Measurements from ENCODE around the gene ATP5PO. TPM values are rescaled to one million over a fixed set of nuclear protein-coding genes. Genes with fewer than 3 reads are reported as not detected.
A peak's percentile ranks its signal among the peaks of the same experiment; 100 is the strongest.
"Not testable (repeated sequence)": the region's sequence is repeated elsewhere in the genome, so short reads cannot be mapped to it uniquely, and the experiment has no call there.

Gene ATP5PO
- total and polyA plus RNA-seq, 2 donors (not counting 1 experiment from before 2014, with no cell fraction given), result 123 to 139 TPM

DNA sequence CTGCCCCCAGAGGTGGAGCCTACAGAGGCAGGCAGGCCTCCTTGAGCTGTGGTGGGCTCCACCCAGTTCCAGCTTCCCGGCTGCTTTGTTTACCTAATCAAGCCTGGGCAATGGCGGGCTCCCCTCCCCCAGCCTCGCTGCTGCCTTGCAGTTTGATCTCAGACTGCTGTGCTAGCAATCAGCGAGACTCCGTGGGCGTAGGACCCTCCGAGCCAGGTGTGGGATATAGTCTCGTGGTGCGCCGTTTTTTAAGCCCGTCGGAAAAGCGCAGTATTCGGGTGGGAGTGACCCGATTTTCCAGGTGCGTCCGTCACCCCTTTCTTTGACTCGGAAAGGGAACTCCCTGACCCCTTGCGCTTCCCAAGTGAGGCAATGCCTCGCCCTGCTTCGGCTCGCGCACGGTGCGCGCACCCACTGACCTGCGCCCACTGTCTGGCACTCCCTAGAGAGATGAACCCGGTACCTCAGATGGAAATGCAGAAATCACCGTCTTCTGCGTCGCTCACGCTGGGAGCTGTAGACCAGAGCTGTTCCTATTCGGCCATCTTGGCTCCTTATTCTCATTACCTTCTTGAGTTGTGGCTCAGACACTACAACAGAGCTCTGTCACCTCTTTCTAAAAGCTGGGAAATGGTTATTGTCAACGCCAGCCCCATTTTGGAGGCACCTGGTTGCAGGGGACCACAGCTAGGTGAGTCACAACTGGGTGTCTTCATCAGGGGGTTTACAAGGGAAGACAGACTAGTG lies 15.6 kb upstream of the ATP5PO start:
- peaks cover 11% of the 10 kb centered on the region for H3K4me1 Mint-ChIP-seq
- POLR2A ChIA-PET; H3K79me2 ChIP-seq (ENCODE audit: control insufficient read depth, insufficient read depth, low read length); ATAC-seq (ENCODE audit: low read depth); H3K9me3 ChIP-seq (ENCODE audit: control extremely low read depth in 1 of 3, control insufficient read depth in 2 of 3, insufficient read depth in 1 of 3, low read length in 2 of 3); H3K27me3 Mint-ChIP-seq; H3K9me3 Mint-ChIP-seq (ENCODE audit: insufficient read depth); H3K36me3 ChIP-seq (replicated peaks in 1 of 2; ENCODE audit: control extremely low read depth in 1 of 2, control insufficient read depth in 1 of 2, extremely low read depth in 1 of 2, insufficient read depth in 2 of 2, low read length in 1 of 2); intact Hi-C loops (cut with micrococcal nuclease); H4K20me1 ChIP-seq (ENCODE audit: control insufficient read depth, insufficient read depth, low read length, poor library complexity, severe bottlenecking); H3K27me3 ChIP-seq (replicated peaks in 1 of 4; ENCODE audit: control extremely low read depth in 1 of 4, control insufficient read depth in 3 of 4, insufficient read depth in 4 of 4, low read length in 3 of 4): not testable (repeated sequence)
- CTCF ChIA-PET, result interaction anchor here (1.0 to 4.9 kb wide), 3 partner anchors 7 to 762 kb away, joined by 3 to 39 read pairs (median 26); no protein-coding TSS in a partner anchor
- Histone ChIP-seq H3K4me3 (ENCODE audit: control extremely low read depth in 1 of 5, extremely low read depth in 1 of 5, insufficient read depth in 1 of 5, low read depth in 2 of 5, low read length in 4 of 5) (peak overlapping the region; percentile 56 to 95 (median 68)), H3K4me2 (replicated peaks; ENCODE audit: low read depth, low read length, poor library complexity, severe bottlenecking) (peak overlapping the region; percentile 75), H3K4me1 (ENCODE audit: control insufficient read depth in 2 of 2, insufficient read depth in 2 of 2, low read length in 2 of 2) (peaks cover 6 to 10% of the 10 kb centered on the region in 2 donors), H3K27ac (ENCODE audit: low read length in 2 of 2) (peak overlapping the region in 1 of 2 donors; percentile 26), H2AFZ (ENCODE audit: insufficient read depth, low read depth, low read length, poor library complexity, severe bottlenecking) (peak overlapping the region; percentile 92), H3K9ac (ENCODE audit: low read length) (peak overlapping the region; percentile 76)
- H3K27ac Mint-ChIP-seq, result peak overlapping the region; percentile 76
- WGBS (ENCODE audit: insufficient coverage), result 75% methylated on average over 1 of the region's 34 CpGs
- peak overlapping the region; percentile 93 for H3K4me3 Mint-ChIP-seq
- DNase-seq, result peak; percentile 23

DNA sequence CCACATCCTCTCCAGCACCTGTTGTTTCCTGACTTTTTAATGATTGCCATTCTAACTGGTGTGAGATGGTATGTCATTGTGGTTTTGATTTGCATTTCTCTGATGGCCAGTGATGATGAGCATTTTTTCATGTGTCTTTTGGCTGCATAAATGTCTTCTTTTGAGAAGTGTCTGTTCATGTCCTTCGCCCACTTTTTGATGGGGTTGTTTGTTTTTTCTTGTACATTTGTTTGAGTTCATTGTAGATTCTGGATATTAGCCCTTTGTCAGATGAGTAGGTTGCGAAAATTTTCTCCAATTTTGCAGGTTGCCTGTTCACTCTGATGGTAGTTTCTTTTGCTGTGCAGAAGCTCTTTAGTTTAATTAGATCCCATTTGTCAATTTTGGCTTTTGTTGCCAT lies 10.6 kb upstream of the ATP5PO start:
- H4K20me1 ChIP-seq (ENCODE audit: control insufficient read depth, insufficient read depth, low read length, poor library complexity, severe bottlenecking); H3K27me3 ChIP-seq (replicated peaks in 1 of 4; ENCODE audit: control extremely low read depth in 1 of 4, control insufficient read depth in 3 of 4, insufficient read depth in 4 of 4, low read length in 3 of 4); H3K4me1 Mint-ChIP-seq; H3K27ac ChIP-seq (ENCODE audit: low read length in 2 of 2); POLR2A ChIA-PET; intact Hi-C loops (cut with micrococcal nuclease); ATAC-seq (ENCODE audit: low read depth); H3K27ac Mint-ChIP-seq; H3K36me3 ChIP-seq (replicated peaks in 1 of 2; ENCODE audit: control extremely low read depth in 1 of 2, control insufficient read depth in 1 of 2, extremely low read depth in 1 of 2, insufficient read depth in 2 of 2, low read length in 1 of 2); H3K4me3 Mint-ChIP-seq; H3K27me3 Mint-ChIP-seq; H3K9me3 ChIP-seq (ENCODE audit: control extremely low read depth in 1 of 3, control insufficient read depth in 2 of 3, insufficient read depth in 1 of 3, low read length in 2 of 3); H3K9ac ChIP-seq (ENCODE audit: low read length); H3K4me2 ChIP-seq (replicated peaks; ENCODE audit: low read depth, low read length, poor library complexity, severe bottlenecking); DNase-seq; H3K4me1 ChIP-seq (ENCODE audit: control insufficient read depth in 2 of 2, insufficient read depth in 2 of 2, low read length in 2 of 2); H3K4me3 ChIP-seq (ENCODE audit: control extremely low read depth in 1 of 5, extremely low read depth in 1 of 5, insufficient read depth in 1 of 5, low read depth in 2 of 5, low read length in 4 of 5); H3K9me3 Mint-ChIP-seq (ENCODE audit: insufficient read depth); H2AFZ ChIP-seq (ENCODE audit: insufficient read depth, low read depth, low read length, poor library complexity, severe bottlenecking); H3K79me2 ChIP-seq (ENCODE audit: control insufficient read depth, insufficient read depth, low read length); CTCF ChIA-PET: not testable (repeated sequence)
- WGBS (ENCODE audit: insufficient coverage), result no CpG with 5 or more reads among the region's 2 CpGs

All from B cell (primary cell).